IMR-90 (cell line): ENCODE measurements around the gene UNC5B. TPM values are rescaled to one million over a fixed set of nuclear protein-coding genes. Genes with fewer than 3 reads are reported as not detected.

Source experiments
- ATAC-seq: fragments of 200-7000 bp; cut with Tn5 transposase; 2 replicates; pipeline ENCODE4 v1.9.1; 2020; ENCODE audit warnings: low read depth, mild to moderate bottlenecking, moderate library complexity
- BruUV-seq: library from RNA; stranded (reverse); fragments of 400-500 nt; replicated peaks from 2 replicates; lab custom pipeline; 2021; lab: Mats Ljungman, UMichigan
- CTCF ChIA-PET: fragments of 300-600 bp; formaldehyde crosslinking; extraction: SDS; loops from one replicate; lab custom pipeline; 2021; ENCODE audit warnings: antibody characterized with exemption; lab: Yijun Ruan, JAX
- POLR2A ChIA-PET: fragments of 300-600 bp; sonication (Branson Sonifier 250); formaldehyde crosslinking; loops from one replicate; lab custom pipeline; 2022; ENCODE audit warnings: antibody characterized with exemption; ENCODE audit not compliant: unreplicated experiment; lab: Charles Lee
- DNase-seq: peaks from one replicate; pipeline ENCODE4 v3.0.0; 2013
- H2AFZ ChIP-seq: replicated peaks from 2 replicates; pipeline ENCODE3; 2013; ENCODE audit warnings: low read length, mild to moderate bottlenecking; ENCODE audit not compliant: poor library complexity
- H2AK5ac ChIP-seq: 2 replicates; pipeline ENCODE4 v1.6.1; 2013; ENCODE audit warnings: low read depth, low read length, inconsistent platforms
- H2AK9ac ChIP-seq: replicated peaks from 2 replicates; pipeline ENCODE3; 2013; ENCODE audit warnings: mild to moderate bottlenecking, low read depth, low read length, moderate library complexity; ENCODE audit not compliant: poor library complexity
- H2BK120ac ChIP-seq: 2 replicates; pipeline ENCODE4 v1.6.1; 2013; ENCODE audit warnings: low read depth, low read length, inconsistent platforms
- H2BK15ac ChIP-seq: 3 replicates; pipeline ENCODE4 v1.6.1; 2013; ENCODE audit warnings: low read depth, low read length, inconsistent platforms
- H2BK20ac ChIP-seq: 2 replicates; pipeline ENCODE4 v1.6.1; 2013; ENCODE audit warnings: low read depth, mild to moderate bottlenecking, inconsistent platforms, low read length, moderate library complexity
- H2BK5ac ChIP-seq: 2 replicates; pipeline ENCODE4 v1.6.1; 2013; ENCODE audit warnings: mild to moderate bottlenecking, low read depth, low read length, inconsistent platforms; ENCODE audit not compliant: poor library complexity, severe bottlenecking
- H3K14ac ChIP-seq: replicated peaks from 2 replicates; pipeline ENCODE4 v1.6.1; 2013; ENCODE audit warnings: low read depth, low read length, inconsistent platforms
- H3K18ac ChIP-seq: 2 replicates; pipeline ENCODE4 v1.6.1; 2013; ENCODE audit warnings: low read depth, low read length, control low read depth
- H3K23ac ChIP-seq: 2 replicates; pipeline ENCODE4 v1.6.1; 2013; ENCODE audit warnings: low read depth, low read length, inconsistent platforms
- H3K27ac ChIP-seq: 2 replicates; pipeline ENCODE4 v1.5.1; 2013; ENCODE audit warnings: mild to moderate bottlenecking, control low read depth, low read length; ENCODE audit not compliant: insufficient read depth
- H3K27me3 ChIP-seq: 2 replicates; pipeline ENCODE4 v1.6.1; 2013; ENCODE audit warnings: low read length; ENCODE audit not compliant: control insufficient read depth, insufficient read depth
- H3K36me3 ChIP-seq: 2 replicates; pipeline ENCODE4 v1.6.1; 2013; ENCODE audit warnings: low read length, mixed read lengths; ENCODE audit not compliant: control insufficient read depth, insufficient read depth
- H3K4ac ChIP-seq: 2 replicates; pipeline ENCODE4 v1.6.1; 2013; ENCODE audit warnings: low read depth, low read length, inconsistent platforms
- H3K4me1 ChIP-seq: 2 replicates; pipeline ENCODE4 v1.6.1; 2013; ENCODE audit warnings: low read length, mixed read lengths; ENCODE audit not compliant: control insufficient read depth, insufficient read depth
- H3K4me2 ChIP-seq: 2 replicates; pipeline ENCODE4 v1.6.1; 2013; ENCODE audit warnings: low read depth, mild to moderate bottlenecking, control low read depth, low read length, moderate library complexity
- H3K4me3 ChIP-seq: 2 replicates; pipeline ENCODE4 v1.5.1; 2013; ENCODE audit warnings: low read depth, mild to moderate bottlenecking, control low read depth, low read length, moderate library complexity; ENCODE audit not compliant: insufficient read depth
- H3K56ac ChIP-seq: 2 replicates; pipeline ENCODE4 v1.6.1; 2013; ENCODE audit warnings: low read length, inconsistent platforms; ENCODE audit not compliant: insufficient read depth; ENCODE audit errors: extremely low read depth
- H3K79me1 ChIP-seq, 2 experiments: 2 replicates each; pipeline ENCODE4 v1.6.1; 2013; ENCODE audit warnings: low read length in 2 of 2, inconsistent platforms in 1 of 2, low read depth in 1 of 2
- H3K9ac ChIP-seq: 2 replicates; pipeline ENCODE4 v1.6.1; 2013; ENCODE audit warnings: low read depth, low read length, control low read depth
- H3K9me1 ChIP-seq: 2 replicates; pipeline ENCODE4 v1.6.1; 2013; ENCODE audit warnings: low read length, inconsistent platforms; ENCODE audit not compliant: insufficient read depth
- H3K9me3 ChIP-seq: 2 replicates; pipeline ENCODE4 v1.6.1; 2013; ENCODE audit warnings: low read length; ENCODE audit not compliant: control insufficient read depth, insufficient read depth
- H4K20me1 ChIP-seq: 2 replicates; pipeline ENCODE4 v1.6.1; 2013; ENCODE audit warnings: low read length, inconsistent platforms; ENCODE audit not compliant: insufficient read depth
- H4K5ac ChIP-seq: 2 replicates; pipeline ENCODE4 v1.6.1; 2013; ENCODE audit warnings: mild to moderate bottlenecking, low read depth, low read length, control low read depth
- H4K8ac ChIP-seq, 2 experiments: 2 replicates each; pipeline ENCODE4 v1.6.1; 2013; ENCODE audit warnings: low read depth in 2 of 2, low read length in 2 of 2, control low read depth in 1 of 2, inconsistent platforms in 1 of 2
- H4K91ac ChIP-seq: 2 replicates; pipeline ENCODE4 v1.6.1; 2013; ENCODE audit warnings: low read depth, low read length, inconsistent platforms; ENCODE audit not compliant: insufficient read depth
- MAFK ChIP-seq: IDR thresholded peaks from 2 replicates; pipeline ENCODE4 v1.6.1; 2012; ENCODE audit warnings: low read depth, low read length, improper control_type of control experiment
- MXI1 ChIP-seq: IDR thresholded peaks from 2 replicates; pipeline ENCODE4 v1.6.1; 2012; ENCODE audit warnings: low read depth, mild to moderate bottlenecking, low read length, moderate library complexity, borderline replicate concordance
- WGBS, 2 experiments: methylation state at CpG; one replicate each; pipeline versions ENCODE4 v1.1.5 to v1.1.7; 2013; ENCODE audit warnings: missing lambda C conversion rate in 2 of 2; ENCODE audit not compliant: insufficient read length in 1 of 2; ENCODE audit errors: extremely low coverage in 2 of 2; 5-methylcytosine and 5-hydroxymethylcytosine counted together
- dilution Hi-C: fragments of 300-500 bp; cut with HindIII; formaldehyde crosslinking; loops from one replicate; pipeline ENCODE4 v1.14.3; 2018; ENCODE audit warnings: low sequenced_read_pairs; ENCODE audit not compliant: unreplicated experiment
- in situ Hi-C: fragments of 300-500 bp; cut with MboI; formaldehyde crosslinking; loops from 3 replicates; pipeline ENCODE4 v1.14.3; 2019; ENCODE audit warnings: low sequenced_read_pairs, inconsistent platforms, mixed read lengths
- intact Hi-C: fragments of 100-400 bp; cut with micrococcal nuclease; formaldehyde crosslinking; loops from 2 replicates; pipeline ENCODE4 v1.10.0; 2022
- polyA plus RNA-seq, 3 experiments: library from polyadenylated mRNA; depleted of rRNA; stranded (reverse); fragments of >200 nt; gene quantifications; 2 replicates each; pipeline ENCODE4 v1.2.3, GENCODE V29; 2012; ENCODE audit warnings: low replicate concordance in 1 of 3
- total RNA-seq: library from RNA; depleted of rRNA; stranded (reverse); fragments of >200 nt; gene quantifications from 2 replicates; pipeline ENCODE4 v1.2.3, GENCODE V29; 2012

UNC5B gene
- total and polyA plus RNA-seq, 2 of the 4 experiments (the other 2 are of a cell fraction), result 1.6 to 4.2 TPM

DNA sequence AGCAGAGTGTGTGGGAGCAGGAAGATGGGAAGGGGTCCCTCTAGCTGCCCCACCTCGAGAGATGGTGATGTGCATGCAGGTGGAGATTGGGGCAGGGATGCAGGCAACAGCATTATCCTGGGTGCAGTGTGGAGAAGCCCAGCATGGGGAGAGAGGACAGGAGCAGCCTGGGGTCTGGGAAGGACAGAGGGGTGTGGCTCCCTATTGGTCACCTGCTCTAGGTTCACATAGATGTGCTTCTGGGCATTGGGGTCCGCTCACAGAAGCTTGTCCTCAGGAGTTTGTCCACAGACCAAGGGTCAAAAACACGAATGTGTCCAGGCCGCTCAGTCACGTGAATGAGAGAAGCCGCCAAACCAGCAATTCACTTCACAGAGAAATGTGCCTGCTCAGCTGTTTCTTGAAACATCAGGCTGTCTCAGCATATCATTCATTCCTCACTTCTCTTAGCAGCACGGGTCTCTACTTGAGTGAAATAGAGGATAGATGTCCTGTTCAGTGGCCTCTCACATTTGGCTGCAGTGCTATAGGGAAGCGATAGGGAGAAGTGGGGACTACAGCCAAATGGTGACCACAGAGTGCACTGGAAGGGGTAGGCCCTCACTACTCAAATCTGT lies 95.2 kb downstream of the UNC5B start:
- H3K27ac ChIP-seq, result no peak overlapping the region
- H4K8ac ChIP-seq, result no peak overlapping the region
- no peak overlapping the region for H3K4ac ChIP-seq
- no peak overlapping the region for H2BK20ac ChIP-seq
- H3K4me2 ChIP-seq, result no peak overlapping the region
- DNase-seq (no peak), ATAC-seq (no peak)
- no peak overlapping the region for H2BK15ac ChIP-seq
- no TSS peak for BruUV-seq
- in situ Hi-C loops (no loop called here), dilution Hi-C loops (no loop called here), intact Hi-C loops (no loop called here)
- no peak overlapping the region for H4K5ac ChIP-seq
- H3K9me1 ChIP-seq, result no peaks in the 10 kb centered on the region
- no peaks in the 10 kb centered on the region for H3K9me3 ChIP-seq
- no peak overlapping the region for H3K9ac ChIP-seq
- H4K91ac ChIP-seq, result no peak overlapping the region
- H3K18ac ChIP-seq, result no peak overlapping the region
- H3K56ac ChIP-seq, result no peak overlapping the region
- H3K4me1 ChIP-seq, result no peaks in the 10 kb centered on the region
- ChIA-PET CTCF (no interaction called here), POLR2A (no interaction called here)
- no peak overlapping the region for H2BK5ac ChIP-seq
- no peaks in the 10 kb centered on the region for H4K20me1 ChIP-seq
- TF ChIP-seq MAFK, result peak; percentile 88
- no peak for TF ChIP-seq MXI1
- no peak overlapping the region for H2AFZ ChIP-seq
- H3K36me3 ChIP-seq, result no peaks in the 10 kb centered on the region
- H3K23ac ChIP-seq, result no peak overlapping the region
- no peak overlapping the region for H3K14ac ChIP-seq
- H2BK120ac ChIP-seq, result no peak overlapping the region
- H3K4me3 ChIP-seq, result no peak overlapping the region
- 53% methylated on average over 3 of the region's 8 CpGs; no CpG with 5 or more reads in 1 of the 2 experiments for WGBS, 2 experiments
- no peak overlapping the region for H2AK5ac ChIP-seq
- H2AK9ac ChIP-seq, result no peak overlapping the region
- H3K79me1 ChIP-seq, result no peaks in the 10 kb centered on the region
- peaks cover 11% of the 10 kb centered on the region for H3K27me3 ChIP-seq
